HG02884 (cell line): ENCODE results near the gene PRR15.

ENCODE experiments used
- ATAC-seq: cut with Tn5 transposase; IDR thresholded peaks from one replicate; pipeline ENCODE4 v1.9.1; 2021; ENCODE audit warnings: mild to moderate bottlenecking, moderate library complexity; ENCODE audit not compliant: unreplicated experiment

PRR15 gene

GRCh38 chr7:29567174-29567573, 3.5 kb downstream of the PRR15 start:
- no peak for ATAC-seq

DNA sequence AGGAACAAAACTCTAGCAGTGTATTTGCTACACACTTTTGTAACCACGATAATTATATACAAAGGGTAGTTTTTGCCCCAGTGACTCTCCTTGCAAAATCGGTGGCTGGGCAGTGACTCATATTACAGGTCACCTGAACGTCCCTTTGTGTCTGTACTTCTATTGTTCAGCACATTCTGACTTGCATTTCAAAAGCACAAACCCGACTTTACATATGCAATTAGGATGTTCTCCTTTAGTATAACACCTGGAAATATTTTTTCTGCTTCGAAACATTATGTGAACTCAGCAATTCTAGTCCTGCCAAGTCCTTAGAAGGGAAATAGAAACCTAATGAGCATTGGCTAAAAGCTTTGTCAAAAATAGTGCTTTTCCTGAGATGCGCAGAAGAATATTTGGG, 6.0 kb downstream of the PRR15 start:
- no peak for ATAC-seq

- ATAC-seq, result no peak
Observed at GRCh38 chr7:29572558-29572957, 8.9 kb downstream of the PRR15 start.

GRCh38 chr7:29573567-29573966, 9.9 kb downstream of the PRR15 start:
- no peak for ATAC-seq

DNA sequence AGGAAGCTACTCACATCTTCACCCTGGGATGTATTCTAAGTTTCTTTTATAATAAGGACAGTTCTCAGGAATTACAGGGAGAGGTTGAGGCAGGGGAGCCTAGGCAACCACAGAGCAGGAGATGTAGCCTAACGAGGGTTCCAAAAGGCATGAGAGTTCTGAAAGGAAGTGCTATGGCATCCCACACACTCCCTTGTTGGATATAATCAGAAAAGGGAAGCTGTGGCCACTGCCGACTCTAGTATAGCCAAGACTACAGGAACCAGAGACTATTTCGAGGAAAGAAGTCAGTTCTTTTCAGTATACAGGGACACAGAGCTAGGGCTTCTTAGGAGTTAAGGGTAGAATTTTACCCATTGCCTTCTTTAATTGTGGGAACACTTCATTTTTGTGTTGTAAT, 11.0 kb downstream of the PRR15 start:
- no peak for ATAC-seq

- no peak for ATAC-seq
Observed at GRCh38 chr7:29587195-29587808, 23.7 kb downstream of the PRR15 start.

DNA sequence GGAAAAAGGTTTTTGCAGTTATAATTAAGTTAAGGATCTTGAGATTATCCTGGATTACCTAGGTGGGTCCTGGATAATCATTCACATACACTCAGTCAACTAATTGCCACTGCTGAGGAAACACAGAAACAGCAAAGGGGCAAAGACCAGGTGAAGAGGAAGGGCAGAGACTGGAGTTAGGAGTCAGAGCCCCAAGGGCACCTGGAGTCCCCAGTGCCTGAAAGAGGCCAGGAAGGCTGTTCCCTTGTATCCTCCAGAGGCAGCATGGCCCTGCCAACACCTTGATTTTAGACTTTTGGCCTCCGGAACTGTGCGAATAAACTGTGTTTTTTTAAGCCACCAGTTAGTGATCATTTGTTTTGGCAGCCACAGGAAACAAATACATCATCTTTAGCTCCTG, 24.6 kb downstream of the PRR15 start:
- no peak for ATAC-seq

- peak; percentile 74 for ATAC-seq
Observed at GRCh38 chr7:29588900-29589696, 25.5 kb downstream of the PRR15 start.

DNA sequence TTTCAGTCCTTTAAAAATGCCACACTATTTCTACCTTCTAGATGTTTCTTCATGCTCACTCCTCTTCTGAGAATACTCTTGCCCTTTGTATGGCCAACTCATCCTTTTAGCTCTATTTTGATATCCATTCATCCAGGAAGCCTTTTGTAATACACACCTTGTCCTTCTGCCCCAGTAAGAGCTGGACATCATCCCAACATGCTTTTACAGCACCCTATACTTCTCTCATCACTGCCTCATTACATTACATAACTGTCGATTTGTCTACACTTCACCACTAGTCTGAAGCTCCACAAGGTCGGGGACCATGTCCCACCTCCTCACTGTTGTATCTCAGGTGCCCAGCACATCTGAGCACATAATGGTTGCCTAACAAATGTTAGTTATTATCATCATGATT, 29.2 kb downstream of the PRR15 start:
- no peak for ATAC-seq

DNA sequence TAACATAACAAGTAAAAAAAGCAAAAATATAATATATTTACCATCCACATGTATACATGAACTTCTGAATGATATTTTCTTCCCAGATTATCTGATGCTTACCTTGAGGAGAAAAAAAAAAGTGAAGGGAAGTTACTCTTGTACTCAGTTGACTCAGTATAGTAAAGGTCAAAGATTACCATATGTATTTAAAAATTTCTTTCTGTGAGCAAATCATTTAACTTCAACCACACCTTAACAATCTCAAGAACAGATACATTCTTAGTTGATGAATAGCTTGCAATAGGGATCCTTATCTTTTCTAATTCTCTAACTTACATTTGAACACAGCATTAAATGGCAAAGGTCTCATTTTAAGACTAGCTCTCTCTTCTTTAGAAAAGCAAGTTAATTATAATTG, 29.8 kb downstream of the PRR15 start:
- no peak for ATAC-seq

- no peak for ATAC-seq
Observed at GRCh38 chr7:29596593-29597178, 33.1 kb downstream of the PRR15 start.

- ATAC-seq, result no peak
Observed at GRCh38 chr7:29597266-29597665, 33.6 kb downstream of the PRR15 start.

- ATAC-seq, result no peak
Observed at GRCh38 chr7:29598137-29598536, 34.5 kb downstream of the PRR15 start.

- no peak for ATAC-seq
Observed at GRCh38 chr7:29598613-29599012, 35.0 kb downstream of the PRR15 start.

DNA sequence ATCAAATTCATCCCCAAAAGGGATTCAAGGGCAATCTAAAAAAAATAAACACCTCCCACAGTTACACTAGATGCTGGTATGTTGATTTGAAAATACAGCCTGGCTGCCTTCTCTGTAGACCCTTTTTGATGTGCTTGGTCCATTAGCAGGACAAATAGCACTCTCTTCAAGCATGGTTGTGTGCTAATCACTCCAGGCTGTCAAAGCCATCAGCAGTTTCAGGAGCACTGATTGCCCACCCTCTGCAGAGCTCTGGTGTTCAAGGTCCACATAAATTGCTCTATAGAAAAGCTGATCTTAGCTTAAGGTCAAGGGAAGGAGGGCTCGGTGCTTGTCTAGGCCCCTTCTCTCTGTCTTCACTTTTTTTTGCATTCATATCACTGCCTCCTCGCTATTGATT, 35.4 kb downstream of the PRR15 start:
- no peak for ATAC-seq

GRCh38 chr7:29600661-29601060, 37.0 kb downstream of the PRR15 start:
- ATAC-seq, result no peak

DNA sequence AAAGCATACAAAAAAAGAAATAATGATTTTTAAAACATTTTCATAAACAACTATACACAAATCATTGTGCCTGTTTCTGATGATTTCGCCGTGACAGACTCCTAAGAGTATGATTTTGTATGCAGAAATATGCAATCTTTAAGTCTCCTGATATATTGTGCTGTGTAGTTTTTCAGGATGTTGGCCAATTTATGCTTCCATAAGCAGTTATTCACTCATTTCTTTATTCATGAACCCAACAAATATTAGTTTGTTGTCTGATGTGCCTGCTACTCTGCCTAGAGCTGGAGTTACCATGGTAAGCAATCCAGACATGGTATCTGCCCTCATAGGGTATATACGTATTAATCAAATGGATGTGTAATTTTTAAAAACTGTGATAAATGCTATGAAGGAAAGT, 40.4 kb downstream of the PRR15 start:
- ATAC-seq, result no peak

DNA sequence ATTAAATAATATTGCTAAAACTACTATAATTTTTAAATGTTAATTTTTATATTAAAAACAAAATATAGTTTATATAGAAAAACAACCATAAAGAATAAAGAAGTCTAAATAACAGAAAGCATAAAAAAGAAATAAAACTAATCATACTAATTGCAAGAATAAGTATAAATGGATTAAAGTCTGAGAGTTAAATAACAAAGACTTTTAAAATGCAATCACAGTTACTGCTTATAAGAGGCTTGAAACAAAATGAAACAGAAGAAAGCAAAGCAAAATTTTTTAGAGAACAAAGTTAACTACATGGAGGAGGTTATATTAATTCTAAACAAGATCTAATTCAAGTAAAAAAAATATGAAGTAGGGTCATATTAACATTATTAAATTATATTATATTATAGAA, 41.1 kb downstream of the PRR15 start:
- ATAC-seq, result no peak

- ATAC-seq, result no peak
Observed at GRCh38 chr7:29605671-29606070, 42.0 kb downstream of the PRR15 start.

DNA sequence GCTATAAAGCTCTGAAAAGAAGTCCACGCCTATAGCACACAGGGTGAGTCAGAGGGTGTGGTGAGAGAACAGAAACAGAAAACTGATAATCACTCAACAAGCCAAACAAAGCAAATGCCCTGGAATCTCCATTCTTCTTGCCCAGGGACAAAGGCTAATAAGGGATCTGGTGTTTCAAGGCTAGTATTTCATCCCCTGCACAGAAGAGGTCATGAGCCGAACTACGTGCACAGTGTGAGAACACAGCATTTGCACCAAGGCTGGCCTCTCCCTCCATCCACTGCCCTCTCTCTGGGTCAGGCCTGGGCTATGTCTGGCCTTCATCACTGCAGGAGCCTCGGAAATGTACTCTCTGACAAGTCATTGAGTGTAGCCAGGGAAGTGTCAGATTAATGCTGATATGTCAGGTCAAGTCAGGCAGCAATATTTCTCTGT, 42.7 kb downstream of the PRR15 start:
- ATAC-seq, result no peak

DNA sequence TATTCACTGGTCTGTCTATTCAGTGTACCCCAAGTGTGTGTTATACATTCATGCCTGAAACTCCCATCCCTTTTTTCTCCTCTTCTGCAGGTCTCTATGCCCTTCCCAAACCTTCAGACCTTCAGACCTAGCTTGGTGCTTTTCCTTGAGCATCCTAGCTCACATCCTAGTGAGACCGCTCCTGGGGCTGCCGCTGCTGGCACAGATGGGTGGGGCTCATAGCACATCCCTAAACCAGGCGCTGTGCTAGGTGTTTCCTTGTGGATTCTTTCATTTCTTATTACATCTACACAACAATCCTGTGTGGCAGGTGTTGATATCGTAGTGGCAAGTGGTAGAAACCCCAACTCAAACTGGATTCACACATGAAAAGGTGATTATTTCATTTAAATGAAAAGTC, 43.2 kb downstream of the PRR15 start:
- no peak for ATAC-seq

DNA sequence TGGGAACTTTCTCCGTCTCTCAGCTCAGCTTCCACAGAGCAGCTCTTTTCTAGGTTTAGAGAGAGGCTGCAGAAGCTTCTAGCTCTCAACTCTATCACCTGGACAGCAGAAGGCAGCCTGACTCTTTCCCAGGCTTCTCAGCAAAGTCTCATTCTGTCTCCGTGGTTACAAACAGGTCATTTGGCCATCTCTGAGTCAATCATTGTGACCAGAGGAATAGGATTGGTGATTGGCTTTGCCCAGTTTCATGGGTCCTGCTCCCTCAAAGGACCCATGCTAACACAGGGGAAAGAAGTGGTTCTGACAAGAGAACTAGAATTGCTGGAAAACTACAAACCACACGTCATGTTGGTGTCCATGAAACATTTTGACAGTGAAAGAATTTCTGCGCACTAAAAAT, 43.6 kb downstream of the PRR15 start:
- ATAC-seq, result no peak
